Muscle layer of colon (tissue), 2 donors: ENCODE results near the gene RPS23.
A peak's percentile ranks its signal among the peaks of the same experiment; 100 is the strongest.
"Not testable (repeated sequence)": the region's sequence is repeated elsewhere in the genome, so short reads cannot be mapped to it uniquely, and the experiment has no call there.

Experiments used
- H3K27ac ChIP-seq: one replicate; pipeline ENCODE4 v1.7.0; 2013; ENCODE audit warnings: low read depth, mild to moderate bottlenecking, low read length, moderate library complexity
- H3K27me3 ChIP-seq, 2 donors: one replicate each; pipeline ENCODE4 v1.7.0; 2013; ENCODE audit warnings: low read length in 2 of 2, mild to moderate bottlenecking in 2 of 2; ENCODE audit not compliant: insufficient read depth in 2 of 2, control insufficient read depth in 1 of 2
- H3K36me3 ChIP-seq: one replicate; pipeline ENCODE4 v1.7.0; 2013; ENCODE audit warnings: mild to moderate bottlenecking, low read length; ENCODE audit not compliant: insufficient read depth
- H3K4me1 ChIP-seq: one replicate; pipeline ENCODE4 v1.7.0; 2013; ENCODE audit warnings: mild to moderate bottlenecking, low read length; ENCODE audit not compliant: insufficient read depth
- H3K4me3 ChIP-seq, 2 donors: one replicate each; pipeline ENCODE4 v1.7.0; 2013; ENCODE audit warnings: low read length in 2 of 2, low read depth in 1 of 2, mild to moderate bottlenecking in 1 of 2, moderate library complexity in 1 of 2
- H3K9ac ChIP-seq: one replicate; pipeline ENCODE4 v1.7.0; 2013; ENCODE audit warnings: low read length
- H3K9me3 ChIP-seq: one replicate; pipeline ENCODE4 v1.7.0; 2013; ENCODE audit warnings: mild to moderate bottlenecking, low read length
- donor health status: abdominal sarcoma.
- donor health status: Adenocarcinoma of cecum.

The RPS23 gene

DNA sequence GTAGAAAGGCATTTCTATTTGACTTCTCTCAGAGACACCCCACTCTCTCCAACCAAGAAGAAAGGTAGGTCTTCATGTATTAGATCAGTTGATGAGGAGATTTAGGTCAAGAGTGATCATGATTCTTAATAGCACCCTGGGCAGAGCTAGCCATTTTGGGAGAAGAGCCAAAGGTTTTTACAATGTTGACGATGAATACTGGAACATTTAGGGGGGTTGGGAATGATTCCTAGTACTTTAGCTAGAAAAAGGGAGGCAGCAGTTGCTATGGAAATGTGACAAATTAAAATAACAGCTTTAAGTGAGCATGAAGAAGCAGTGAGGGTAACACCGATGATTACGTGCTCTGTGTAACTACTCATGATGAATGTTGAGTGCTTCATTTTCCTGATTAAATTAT, 9.5 kb upstream of the RPS23 start:
- H3K9me3 ChIP-seq = no peaks in the 10 kb centered on the region
- no peaks in the 10 kb centered on the region for H3K4me1 ChIP-seq
- H3K27ac ChIP-seq = no peak overlapping the region
- no peak overlapping the region for H3K9ac ChIP-seq
- H3K4me3 ChIP-seq = no peak overlapping the region
- H3K36me3 ChIP-seq = no peaks in the 10 kb centered on the region
- no peaks in the 10 kb centered on the region for H3K27me3 ChIP-seq

- H3K9me3 ChIP-seq = no peaks in the 10 kb centered on the region
- H3K4me1 ChIP-seq = no peaks in the 10 kb centered on the region
- no peak overlapping the region for H3K27ac ChIP-seq
- no peak overlapping the region for H3K9ac ChIP-seq
- H3K36me3 ChIP-seq = no peaks in the 10 kb centered on the region
- no peaks in the 10 kb centered on the region for H3K27me3 ChIP-seq
- H3K4me3 ChIP-seq = no peak overlapping the region
Measured at GRCh38 chr5:82285206-82285605, 7.1 kb upstream of the RPS23 start.

DNA sequence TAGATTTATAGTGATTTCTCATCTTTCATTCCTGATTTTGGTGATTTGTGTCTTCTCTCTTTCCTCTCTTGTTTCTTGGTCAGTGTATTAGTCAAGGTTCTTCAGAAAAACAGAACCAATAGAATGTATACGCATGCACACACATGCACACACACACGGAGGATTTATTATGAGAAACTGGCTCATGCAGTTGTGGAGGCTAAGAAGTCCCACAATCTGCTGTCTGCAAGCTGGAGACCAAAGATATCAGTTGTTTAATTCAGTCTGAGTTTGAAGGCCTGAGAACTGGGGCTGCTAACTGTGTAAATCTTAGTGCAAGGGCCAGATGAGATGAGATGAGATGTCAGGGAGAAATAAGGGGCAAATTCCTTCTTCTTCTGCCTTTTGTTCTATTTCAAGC, 5.7 kb upstream of the RPS23 start:
- Histone ChIP-seq H3K36me3 (no peaks in the 10 kb centered on the region), H3K4me1 (no peaks in the 10 kb centered on the region)

GRCh38 chr5:82278711-82279370, 687 bp upstream of the RPS23 start:
- Histone ChIP-seq H3K9me3 (no peaks in the 10 kb centered on the region), H3K36me3 (peaks cover 22% of the 10 kb centered on the region), H3K9ac (peak overlapping the region; percentile 76), H3K4me3 (peak overlapping the region; percentile 61 to 87), H3K4me1 (peaks cover 7% of the 10 kb centered on the region), H3K27ac (peak overlapping the region; percentile 93), H3K27me3 (no peaks in the 10 kb centered on the region)

More for the DNA sequence above, 5.7 kb upstream of the RPS23 start:
- H3K4me3 ChIP-seq = no peak overlapping the region
- H3K9me3 ChIP-seq = no peaks in the 10 kb centered on the region
- no peak overlapping the region for H3K27ac ChIP-seq
- H3K9ac ChIP-seq = no peak overlapping the region
- no peaks in the 10 kb centered on the region for H3K27me3 ChIP-seq

- H3K4me3 ChIP-seq = peak overlapping the region; percentile 61 to 87
- peaks cover 7% of the 10 kb centered on the region for H3K4me1 ChIP-seq
- H3K36me3 ChIP-seq = peaks cover 22% of the 10 kb centered on the region
- peak overlapping the region; percentile 76 for H3K9ac ChIP-seq
- peak overlapping the region; percentile 93 for H3K27ac ChIP-seq
- H3K9me3 ChIP-seq = no peaks in the 10 kb centered on the region
- no peaks in the 10 kb centered on the region for H3K27me3 ChIP-seq
Measured at GRCh38 chr5:82277613-82277986, 554 bp downstream of the RPS23 start.

DNA sequence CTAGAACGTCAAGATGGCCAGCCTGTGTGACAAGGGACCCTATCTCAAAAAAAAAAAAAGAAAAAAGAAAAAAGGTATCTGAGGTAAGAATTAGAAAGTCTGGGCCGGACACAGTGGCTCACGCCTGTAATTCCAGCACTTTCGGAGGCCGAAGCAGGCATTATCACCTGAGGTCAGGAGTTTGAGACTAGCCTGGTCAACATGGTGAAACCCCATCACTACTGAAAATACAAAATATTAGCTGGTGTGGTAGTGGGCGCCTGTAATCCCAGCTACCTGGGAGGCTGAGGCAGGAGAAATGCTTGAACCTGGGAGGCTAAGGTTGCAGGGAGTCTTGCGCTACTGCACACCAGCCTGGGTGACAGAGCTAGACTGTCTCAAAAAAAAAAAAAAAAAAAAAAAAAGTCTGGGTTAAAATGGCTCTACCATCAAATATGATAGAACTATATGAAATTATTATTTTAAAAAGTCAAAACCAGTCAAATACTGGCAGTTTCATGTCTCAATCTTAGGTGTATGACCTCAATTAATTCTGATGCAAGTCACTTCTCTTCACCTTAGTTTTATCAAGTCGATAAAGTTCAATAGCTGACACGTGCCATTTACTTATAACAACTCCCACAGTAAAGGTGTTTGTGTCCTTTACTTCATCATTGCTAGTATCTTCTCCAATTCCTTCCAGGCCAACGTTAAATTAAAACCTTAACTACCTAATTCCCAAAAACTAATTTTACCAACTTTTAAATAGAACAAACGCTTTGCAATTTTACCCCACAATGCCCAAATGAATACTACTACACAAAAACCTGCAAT, 1.1 kb downstream of the RPS23 start:
- H3K9ac ChIP-seq = peak overlapping the region; percentile 76
- peaks cover 22% of the 10 kb centered on the region for H3K36me3 ChIP-seq
- no peaks in the 10 kb centered on the region for H3K9me3 ChIP-seq
- peak overlapping the region; percentile 61 to 87 for H3K4me3 ChIP-seq
- peak overlapping the region; percentile 93 for H3K27ac ChIP-seq
- no peaks in the 10 kb centered on the region for H3K27me3 ChIP-seq
- peaks cover 7% of the 10 kb centered on the region for H3K4me1 ChIP-seq

DNA sequence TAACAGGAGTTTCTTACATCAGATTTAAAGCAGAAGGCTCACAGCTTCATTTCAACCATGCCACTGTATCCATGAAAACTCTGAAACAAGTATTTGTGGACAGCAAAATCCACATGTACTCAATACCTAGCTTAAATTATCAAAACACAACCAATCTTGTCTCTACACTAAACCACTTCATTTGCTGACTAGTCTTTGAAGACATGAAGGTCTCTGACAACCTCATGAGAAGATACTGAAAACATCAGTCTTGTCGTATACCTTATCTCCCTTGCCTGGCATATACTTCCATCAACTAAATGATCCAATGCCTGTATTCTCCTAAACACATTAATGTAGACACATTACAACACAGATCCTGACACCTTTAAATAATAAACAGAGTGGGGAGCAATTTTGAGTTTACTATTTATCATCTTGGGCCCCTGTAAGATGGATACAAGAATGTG, 2.9 kb downstream of the RPS23 start:
- H3K9me3 ChIP-seq = no peaks in the 10 kb centered on the region
- no peak overlapping the region for H3K4me3 ChIP-seq
- no peaks in the 10 kb centered on the region for H3K27me3 ChIP-seq
- no peak overlapping the region for H3K27ac ChIP-seq
- H3K36me3 ChIP-seq = peaks cover 22% of the 10 kb centered on the region
- no peak overlapping the region for H3K9ac ChIP-seq
- H3K4me1 ChIP-seq = peaks cover 7% of the 10 kb centered on the region

DNA sequence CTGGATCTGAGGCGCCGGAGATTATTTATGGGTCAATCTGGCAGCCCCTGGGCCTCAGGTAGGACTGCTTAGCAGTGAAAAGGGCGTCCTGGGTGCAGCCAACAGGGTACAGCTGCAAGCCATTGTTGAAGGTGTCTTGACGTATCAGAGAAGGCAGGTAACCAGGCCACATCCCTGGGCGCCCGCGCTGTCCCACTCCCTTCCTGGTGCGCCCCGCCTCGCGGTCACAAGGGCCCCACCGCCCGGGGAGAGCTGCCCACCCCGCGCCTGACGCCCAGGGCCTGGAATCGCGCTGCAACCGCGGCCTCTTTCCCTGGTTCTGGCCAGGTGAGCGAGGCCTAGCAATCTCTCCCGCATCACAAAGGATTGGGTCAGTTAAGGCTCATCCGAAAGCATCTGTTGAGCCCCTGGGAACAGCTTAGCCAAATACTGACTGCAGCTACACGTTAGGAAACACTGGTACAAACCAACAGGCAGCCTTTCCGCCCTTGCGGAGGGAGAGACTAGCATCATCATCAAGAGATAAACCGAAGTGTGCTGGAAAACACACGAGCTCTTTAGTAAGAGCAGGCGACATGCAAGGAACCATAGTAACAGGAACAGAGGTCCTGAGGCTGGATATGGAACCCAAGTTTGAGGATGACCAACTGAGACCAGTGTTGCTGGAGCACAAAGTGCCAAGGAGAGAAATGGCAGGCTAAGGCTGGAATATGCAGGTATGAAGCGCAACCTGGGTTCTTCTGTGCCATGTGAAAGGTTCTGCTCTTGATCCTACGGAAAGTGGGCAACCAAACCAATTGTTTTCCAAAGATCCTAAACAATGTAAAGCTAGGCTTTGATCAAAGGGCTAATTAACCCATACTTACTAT, 3.6 kb downstream of the RPS23 start:
- Histone ChIP-seq H3K27me3 (no peaks in the 10 kb centered on the region), H3K4me3 (no peak overlapping the region), H3K9me3 (no peaks in the 10 kb centered on the region), H3K27ac (no peak overlapping the region), H3K4me1 (peaks cover 7% of the 10 kb centered on the region), H3K9ac (no peak overlapping the region), H3K36me3 (peaks cover 22% of the 10 kb centered on the region)

GRCh38 chr5:82273426-82273825, 4.7 kb downstream of the RPS23 start:
- H3K9me3 ChIP-seq, H3K4me1 ChIP-seq, H3K27ac ChIP-seq, H3K27me3 ChIP-seq, H3K4me3 ChIP-seq, H3K9ac ChIP-seq: not testable (repeated sequence)
- H3K36me3 ChIP-seq = peaks cover 22% of the 10 kb centered on the region

GRCh38 chr5:82272571-82273356, 5.4 kb downstream of the RPS23 start:
- not testable (repeated sequence) for H3K4me1 ChIP-seq, H3K27ac ChIP-seq, H3K9ac ChIP-seq, H3K4me3 ChIP-seq, H3K9me3 ChIP-seq, H3K27me3 ChIP-seq
- H3K36me3 ChIP-seq = peaks cover 22% of the 10 kb centered on the region

GRCh38 chr5:82269363-82269762, 8.8 kb downstream of the RPS23 start:
- H3K4me1 ChIP-seq, H3K27me3 ChIP-seq, H3K36me3 ChIP-seq, H3K9ac ChIP-seq, H3K27ac ChIP-seq, H3K9me3 ChIP-seq, H3K4me3 ChIP-seq: not testable (repeated sequence)
